GM19351 (cell line): Measurements from ENCODE around the gene PODN.

Experiments
- ATAC-seq: cut with Tn5 transposase; IDR thresholded peaks from one replicate; pipeline ENCODE4 v1.9.1; 2021; ENCODE audit warnings: mild to moderate bottlenecking, moderate library complexity; ENCODE audit not compliant: unreplicated experiment

The PODN gene

GRCh38 chr1:53061859-53062707 is at the start of gene PODN:
PODN (plus strand) TSS chr1:53062213; CDS start chr1:53069856, 7,643 bp downstream.
- no peak for ATAC-seq

GRCh38 chr1:53014791-53015507 is 47.1 kb upstream of the PODN start:
- peak; percentile 90 for ATAC-seq

- ATAC-seq, result no peak
These were observed 46.5 kb upstream of the PODN start for GRCh38 chr1:53015508-53015860.

- no peak for ATAC-seq
These were observed 45.3 kb upstream of the PODN start for GRCh38 chr1:53016705-53017104.

GRCh38 chr1:53020588-53020987 is 41.4 kb upstream of the PODN start:
- ATAC-seq, result no peak

GRCh38 chr1:53022179-53022578 is 39.8 kb upstream of the PODN start:
- no peak for ATAC-seq

- no peak for ATAC-seq
These were observed 38.5 kb upstream of the PODN start for GRCh38 chr1:53023546-53023945.

GRCh38 chr1:53024117-53024516 is 37.9 kb upstream of the PODN start:
- ATAC-seq, result no peak

- no peak for ATAC-seq
These were observed 36.8 kb upstream of the PODN start for GRCh38 chr1:53025034-53025768.

GRCh38 chr1:53025769-53026112 is 36.3 kb upstream of the PODN start:
- ATAC-seq, result no peak

- ATAC-seq, result no peak
These were observed 35.8 kb upstream of the PODN start for GRCh38 chr1:53026254-53026653.

GRCh38 chr1:53031732-53032131 is 30.3 kb upstream of the PODN start:
- ATAC-seq, result no peak

- no peak for ATAC-seq
These were observed 24.9 kb upstream of the PODN start for GRCh38 chr1:53037159-53037558.

- ATAC-seq, result no peak
These were observed 23.4 kb upstream of the PODN start for GRCh38 chr1:53038566-53038965.

GRCh38 chr1:53043271-53043670 is 18.7 kb upstream of the PODN start:
- no peak for ATAC-seq

GRCh38 chr1:53044926-53045325 is 17.1 kb upstream of the PODN start:
- ATAC-seq, result no peak

- ATAC-seq, result no peak
These were observed 15.1 kb upstream of the PODN start for GRCh38 chr1:53046930-53047329.

GRCh38 chr1:53047737-53048736 is 14.0 kb upstream of the PODN start:
- ATAC-seq, result no peak

GRCh38 chr1:53048960-53049573 is 12.9 kb upstream of the PODN start:
- no peak for ATAC-seq

GRCh38 chr1:53049574-53049967 is 12.4 kb upstream of the PODN start:
- ATAC-seq, result no peak
